ENCODE measurements around the gene SNX21.

SNX21 gene

GRCh38 chr20:45878076-45878761 is 44.6 kb downstream of the SNX21 start:
- no peak for DNase-seq (ENCODE audit: low spot score)
- FAIRE-seq, result no peak

GRCh38 chr20:45880988-45881788 is 47.6 kb downstream of the SNX21 start, which contains the start of gene ZSWIM1:
Gene ZSWIM1, plus strand, starts transcription at chr20:45881227. Its CDS starts 1,366 bp downstream, at chr20:45882593.
- peak; percentile 92 for FAIRE-seq

GRCh38 chr20:45882469-45883099 is 49.0 kb downstream of the SNX21 start:
- FAIRE-seq (no peak), DNase-seq (ENCODE audit: low spot score) (no peak)

More at GRCh38 chr20:45880988-45881788, 47.6 kb downstream of the SNX21 start, which contains the start of gene ZSWIM1:
- DNase-seq (ENCODE audit: low spot score), result peak; percentile 100

- no peak for FAIRE-seq
These were observed 49.5 kb downstream of the SNX21 start for GRCh38 chr20:45883100-45883469.

GRCh38 chr20:45886590-45887345 is 53.2 kb downstream of the SNX21 start:
- DNase-seq (ENCODE audit: low spot score) (no peak), FAIRE-seq (no peak)

More at GRCh38 chr20:45883100-45883469, 49.5 kb downstream of the SNX21 start:
- no peak for DNase-seq (ENCODE audit: low spot score)

- FAIRE-seq (no peak), DNase-seq (ENCODE audit: low spot score) (no peak)
These were observed 53.7 kb downstream of the SNX21 start, which contains the start of gene SPATA25 for GRCh38 chr20:45887346-45887715. Gene SPATA25, minus strand, starts transcription at chr20:45887622. Its CDS starts 32 bp downstream, at chr20:45887590.

GRCh38 chr20:45888681-45889080 is 55.1 kb downstream of the SNX21 start:
- DNase-seq (ENCODE audit: low spot score) (no peak), FAIRE-seq (no peak)

- peak; percentile 79 for DNase-seq (ENCODE audit: low spot score)
- FAIRE-seq, result no peak
These were observed 56.7 kb downstream of the SNX21 start for GRCh38 chr20:45890077-45890984.

GRCh38 chr20:45890985-45891983 is 57.7 kb downstream of the SNX21 start, which contains the start of the genes CTSA and NEURL2:
Gene CTSA, plus strand, starts transcription at chr20:45891335. Its CDS starts 234 bp downstream, at chr20:45891569.
Gene NEURL2, minus strand, starts transcription at chr20:45891208. Its CDS starts 217 bp downstream, at chr20:45890991.
- DNase-seq (ENCODE audit: low spot score) (peak; percentile 96), FAIRE-seq (no peak)

GRCh38 chr20:45892049-45892825 is 58.6 kb downstream of the SNX21 start:
- FAIRE-seq (no peak), DNase-seq (ENCODE audit: low spot score) (peak; percentile 63)
